ENCODE results near the gene FOXO1.

FOXO1 gene

DNA sequence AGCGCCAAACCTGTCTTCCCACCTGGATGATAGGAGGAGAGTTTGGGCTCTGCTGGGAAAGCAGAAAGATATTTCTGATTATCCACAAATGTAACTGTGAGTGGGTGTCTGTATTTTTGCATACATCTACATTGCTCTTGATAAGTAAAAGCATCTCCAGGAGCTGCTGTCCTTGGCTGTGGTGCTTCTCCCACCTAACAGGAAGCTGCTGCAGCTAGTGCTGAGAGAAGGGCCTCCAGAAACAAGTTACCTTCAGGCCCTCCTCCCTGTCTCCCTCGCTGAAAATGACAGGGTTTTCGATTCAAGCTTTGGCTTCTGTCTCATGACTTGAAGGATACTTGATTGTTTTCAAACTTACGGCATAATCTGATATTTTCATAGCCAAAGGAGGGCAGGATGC, 90.1 kb downstream of the FOXO1 start:
- DNase-seq (ENCODE audit: extremely low read depth, low read depth) = no peak
- no peak for TF ChIP-seq CTCF (IDR thresholded peaks at IDR 0.05; ENCODE audit: low read depth, low read length, missing control alignments)
- no peak overlapping the region for H3K4me3 ChIP-seq (replicated peaks; ENCODE audit: low read depth, low read length)

DNA sequence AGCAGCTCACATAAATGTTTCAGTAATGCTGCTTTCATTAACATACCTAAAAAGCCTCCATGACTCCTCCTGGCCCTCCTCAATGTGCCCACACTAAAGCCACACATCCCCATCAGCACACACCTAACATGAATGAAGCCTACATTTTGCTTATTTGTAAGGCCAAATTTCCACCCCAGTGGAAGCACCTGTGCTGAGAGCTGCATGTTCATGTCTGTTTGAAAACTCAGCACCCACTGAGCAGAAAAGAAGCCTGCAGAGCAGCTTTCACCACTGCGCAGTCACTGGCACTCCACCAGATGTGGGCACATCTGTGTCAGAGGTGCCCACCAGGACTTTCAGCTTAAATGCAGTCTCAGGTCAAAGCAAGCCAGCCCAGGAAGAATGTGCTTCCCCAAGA, 93.5 kb downstream of the FOXO1 start:
- H3K4me3 ChIP-seq (replicated peaks; ENCODE audit: low read depth, low read length) = no peak overlapping the region
- DNase-seq (ENCODE audit: extremely low read depth, low read depth) = no peak
- no peak for TF ChIP-seq CTCF (IDR thresholded peaks at IDR 0.05; ENCODE audit: low read depth, low read length, missing control alignments)

DNA sequence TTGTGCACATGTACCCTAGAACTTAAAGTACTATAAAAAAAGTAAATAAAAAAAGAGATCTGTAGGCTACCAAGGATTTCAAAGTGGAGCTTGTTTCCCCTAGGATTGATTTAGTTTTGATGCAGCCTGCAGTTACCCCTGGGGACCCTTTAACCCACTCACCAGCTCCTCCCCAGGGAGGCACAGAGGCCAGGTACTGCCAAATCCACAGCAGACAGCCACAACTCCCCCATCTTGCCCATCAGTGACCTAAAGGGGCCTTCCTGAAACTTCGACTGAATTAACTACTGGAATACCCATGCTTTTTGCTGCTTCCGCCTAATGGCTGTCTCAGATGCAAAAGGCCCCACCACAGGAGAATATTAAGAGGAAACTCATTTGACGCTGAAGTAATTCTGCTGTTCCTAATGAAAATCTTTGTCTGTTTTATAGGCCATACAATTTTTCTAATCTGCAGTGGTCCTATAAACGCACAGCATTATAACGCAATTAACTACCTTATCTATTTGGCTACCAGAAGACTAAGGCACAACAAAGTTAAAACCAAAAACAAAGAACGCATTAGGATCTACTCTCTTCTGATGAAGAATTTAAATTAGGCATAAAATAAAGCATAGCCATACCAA, 95.0 kb downstream of the FOXO1 start:
- H3K4me3 ChIP-seq (replicated peaks; ENCODE audit: low read depth, low read length) = no peak overlapping the region
- no peak for TF ChIP-seq CTCF (IDR thresholded peaks at IDR 0.05; ENCODE audit: low read depth, low read length, missing control alignments)
- no peak for DNase-seq (ENCODE audit: extremely low read depth, low read depth)

DNA sequence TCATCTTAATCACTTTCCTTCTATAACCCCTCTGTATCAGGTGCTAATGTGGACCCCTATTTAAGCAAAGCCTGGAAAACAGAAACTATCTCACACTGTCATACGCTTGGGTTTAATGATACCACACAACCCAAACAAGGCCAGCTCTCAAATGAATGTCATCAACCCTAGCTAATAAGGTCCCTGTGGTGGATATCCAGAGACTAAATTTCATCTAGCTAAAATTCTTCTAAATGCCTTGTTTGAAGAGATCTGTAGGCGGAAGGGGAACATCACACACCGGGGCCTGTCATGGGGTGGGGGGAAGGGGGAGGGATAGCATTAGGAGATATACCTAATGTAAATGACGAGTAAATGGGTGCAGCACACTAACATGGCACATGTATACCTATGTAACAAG, 95.5 kb downstream of the FOXO1 start:
- no peak for DNase-seq (ENCODE audit: extremely low read depth, low read depth)
- H3K4me3 ChIP-seq (replicated peaks; ENCODE audit: low read depth, low read length) = no peak overlapping the region
- TF ChIP-seq CTCF (IDR thresholded peaks at IDR 0.05; ENCODE audit: low read depth, low read length, missing control alignments) = no peak

DNA sequence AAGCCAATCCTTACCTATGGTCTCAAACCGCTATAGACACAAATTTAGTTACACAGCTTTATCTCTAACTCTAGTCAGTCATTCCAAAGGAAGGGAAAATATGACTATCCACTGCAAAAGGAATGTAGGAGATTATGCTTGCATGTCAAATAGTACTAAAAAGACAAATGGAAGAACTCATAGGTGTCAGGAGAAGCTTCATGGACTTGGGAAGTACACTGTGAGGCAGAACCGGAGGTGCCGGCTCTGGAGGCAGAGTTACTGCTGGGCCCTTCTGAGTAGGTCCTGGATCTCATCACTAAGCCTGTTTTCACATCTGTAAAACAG, 97.5 kb downstream of the FOXO1 start:
- H3K4me3 ChIP-seq (replicated peaks; ENCODE audit: low read depth, low read length) = no peak overlapping the region
- TF ChIP-seq CTCF (IDR thresholded peaks at IDR 0.05; ENCODE audit: low read depth, low read length, missing control alignments) = no peak
- DNase-seq (ENCODE audit: extremely low read depth, low read depth) = no peak

GRCh38 chr13:40568246-40569023, 98.0 kb downstream of the FOXO1 start:
- H3K4me3 ChIP-seq (replicated peaks; ENCODE audit: low read depth, low read length) = no peak overlapping the region
- no peak for TF ChIP-seq CTCF (IDR thresholded peaks at IDR 0.05; ENCODE audit: low read depth, low read length, missing control alignments)
- DNase-seq (ENCODE audit: extremely low read depth, low read depth) = no peak

All from HFF-Myc (cell line).